ENCODE data around the gene TGFBRAP1.

DNA sequence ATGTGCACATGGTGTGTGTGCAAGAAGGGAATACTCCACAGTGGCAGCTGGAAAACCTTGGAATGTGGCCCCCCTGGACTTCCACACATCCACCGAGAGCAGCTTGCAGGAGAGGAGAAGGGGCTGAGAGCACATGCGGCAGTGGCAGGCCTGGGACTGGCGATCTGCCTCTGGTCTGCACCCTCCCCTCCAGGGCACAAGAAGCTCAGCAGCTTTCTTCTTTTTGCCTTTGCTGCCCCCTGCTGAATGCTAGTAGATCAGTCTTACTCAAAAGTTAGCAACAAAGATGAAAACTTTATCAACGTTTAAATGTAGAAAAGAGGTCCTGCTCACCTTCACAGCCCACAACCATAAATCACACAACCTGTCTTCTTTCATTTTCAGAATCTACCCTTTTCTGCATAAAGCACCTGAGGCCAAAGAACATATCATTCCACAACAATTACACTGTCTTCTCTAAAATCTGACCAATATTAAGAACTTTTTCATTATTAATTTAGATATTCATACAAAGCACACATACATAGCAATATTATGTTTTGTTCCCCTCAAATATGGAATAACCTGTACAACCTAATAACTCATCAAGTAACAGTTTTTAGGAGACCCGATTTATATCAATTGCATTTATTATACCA is 34.6 kb downstream of the TGFBRAP1 start:
- TF ChIP-seq, protein P1, sequence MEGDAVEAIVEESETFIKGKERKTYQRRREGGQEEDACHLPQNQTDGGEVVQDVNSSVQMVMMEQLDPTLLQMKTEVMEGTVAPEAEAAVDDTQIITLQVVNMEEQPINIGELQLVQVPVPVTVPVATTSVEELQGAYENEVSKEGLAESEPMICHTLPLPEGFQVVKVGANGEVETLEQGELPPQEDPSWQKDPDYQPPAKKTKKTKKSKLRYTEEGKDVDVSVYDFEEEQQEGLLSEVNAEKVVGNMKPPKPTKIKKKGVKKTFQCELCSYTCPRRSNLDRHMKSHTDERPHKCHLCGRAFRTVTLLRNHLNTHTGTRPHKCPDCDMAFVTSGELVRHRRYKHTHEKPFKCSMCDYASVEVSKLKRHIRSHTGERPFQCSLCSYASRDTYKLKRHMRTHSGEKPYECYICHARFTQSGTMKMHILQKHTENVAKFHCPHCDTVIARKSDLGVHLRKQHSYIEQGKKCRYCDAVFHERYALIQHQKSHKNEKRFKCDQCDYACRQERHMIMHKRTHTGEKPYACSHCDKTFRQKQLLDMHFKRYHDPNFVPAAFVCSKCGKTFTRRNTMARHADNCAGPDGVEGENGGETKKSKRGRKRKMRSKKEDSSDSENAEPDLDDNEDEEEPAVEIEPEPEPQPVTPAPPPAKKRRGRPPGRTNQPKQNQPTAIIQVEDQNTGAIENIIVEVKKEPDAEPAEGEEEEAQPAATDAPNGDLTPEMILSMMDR (conservative IDR thresholded peaks at IDR 0.05; ENCODE audit: low read depth, low read length), result peak; percentile 75
- TF ChIP-seq EZH2 (IDR thresholded peaks at IDR 0.05; ENCODE audit: low read length, unreplicated experiment), result no peak
- no peak for TF ChIP-seq EZH2phosphoT487 (IDR thresholded peaks at IDR 0.05; ENCODE audit: borderline replicate concordance, low read length)

Data from PC-3 (cell line).